Inflammatory macrophage treated with lipopolysaccharide for 1 hour (primary cell): ENCODE data around the gene CBLIF.
A peak's percentile ranks its signal among the peaks of the same experiment; 100 is the strongest.
"Not testable (repeated sequence)": the region's sequence is repeated elsewhere in the genome, so short reads cannot be mapped to it uniquely, and the experiment has no call there.

Experiments used
- DNase-seq, 2 donors: peaks; one replicate each; pipeline ENCODE4 v3.0.0-alpha.2; 2020 to 2022

The CBLIF gene

DNA sequence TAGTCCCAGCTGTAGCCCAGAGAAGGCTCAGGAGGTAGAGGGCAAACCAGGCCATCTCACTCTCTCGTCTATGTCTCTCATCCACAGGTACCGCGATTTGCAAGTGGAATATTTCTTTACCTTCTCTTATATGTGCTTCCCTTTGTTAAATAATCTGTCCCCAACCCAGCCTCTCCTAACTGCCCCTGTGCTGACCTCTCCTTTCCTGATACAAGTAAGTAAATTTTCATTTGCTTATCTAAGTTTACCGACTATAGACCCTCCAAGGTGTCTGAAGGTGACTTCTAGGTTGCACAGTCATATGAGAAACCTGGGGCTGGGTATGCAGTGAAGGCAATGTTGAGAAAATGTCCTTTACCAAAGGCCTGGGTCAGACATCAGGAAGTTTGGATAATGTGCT is at the start of gene CBLIF:
Gene CBLIF, minus strand, starts transcription at position 101 of the 400 bp plus-strand sequence. Its CDS starts 46 bp downstream, at position 55.
- no peak for DNase-seq

DNA sequence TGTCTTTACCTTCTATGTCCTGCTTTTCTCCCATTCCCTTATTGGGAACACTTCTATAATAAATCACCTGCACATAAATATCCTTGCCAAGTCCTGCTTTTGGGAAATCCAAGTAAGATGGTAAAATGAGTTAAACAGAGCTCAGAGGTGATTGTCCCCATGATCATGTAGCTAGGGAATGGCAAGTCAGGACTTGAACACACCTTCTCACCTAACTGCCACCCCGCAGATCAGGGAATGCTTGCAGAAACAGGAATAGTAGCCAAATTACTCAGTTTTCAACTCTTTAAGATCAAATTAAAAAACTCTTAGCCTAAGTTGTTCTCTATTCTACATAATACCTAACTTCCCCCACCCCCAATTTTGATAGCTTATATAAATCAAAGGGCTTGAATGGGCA is 49.3 kb upstream of the CBLIF start:
- no peak for DNase-seq

DNA sequence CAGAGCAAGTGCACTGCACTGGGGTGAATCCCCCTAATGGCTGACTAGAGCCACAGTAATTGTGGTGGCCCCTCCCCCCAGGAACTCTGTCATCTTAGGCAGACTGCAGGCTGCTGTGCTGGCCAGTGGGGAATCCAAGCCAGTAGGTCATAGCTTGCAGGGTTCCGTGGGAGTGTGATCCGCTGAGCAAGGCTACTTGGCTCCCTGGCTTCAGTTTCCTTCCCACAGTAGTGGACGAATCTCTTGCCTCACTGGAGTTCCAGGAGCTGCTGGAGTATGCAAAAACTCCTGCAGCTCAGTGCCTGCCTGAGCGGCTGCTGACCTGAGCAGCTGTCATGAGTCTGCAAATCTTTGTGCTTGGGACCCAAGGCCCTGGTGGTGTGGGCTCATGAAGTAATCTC is 46.5 kb upstream of the CBLIF start:
- DNase-seq: peak; percentile 51 to 77

DNA sequence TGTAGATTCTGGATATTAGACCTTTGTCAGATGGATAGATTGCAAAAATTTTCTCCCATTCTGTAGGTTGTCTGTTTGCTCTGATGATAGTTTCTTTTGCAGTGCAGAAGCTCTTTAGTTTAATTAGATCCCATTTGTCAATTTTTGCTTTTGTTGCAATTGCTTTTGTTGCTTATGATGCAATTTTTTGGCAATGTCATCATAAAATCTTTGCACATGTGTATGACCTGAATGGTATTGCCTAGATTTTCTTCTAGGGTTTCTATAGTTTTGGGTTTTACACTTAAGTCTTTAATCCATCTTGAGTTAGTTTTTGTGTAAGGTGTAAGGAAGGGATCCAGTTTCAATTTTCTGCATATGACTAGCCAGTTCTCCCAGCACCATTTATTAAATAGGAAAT is 41.9 kb upstream of the CBLIF start:
- not testable (repeated sequence) for DNase-seq

DNA sequence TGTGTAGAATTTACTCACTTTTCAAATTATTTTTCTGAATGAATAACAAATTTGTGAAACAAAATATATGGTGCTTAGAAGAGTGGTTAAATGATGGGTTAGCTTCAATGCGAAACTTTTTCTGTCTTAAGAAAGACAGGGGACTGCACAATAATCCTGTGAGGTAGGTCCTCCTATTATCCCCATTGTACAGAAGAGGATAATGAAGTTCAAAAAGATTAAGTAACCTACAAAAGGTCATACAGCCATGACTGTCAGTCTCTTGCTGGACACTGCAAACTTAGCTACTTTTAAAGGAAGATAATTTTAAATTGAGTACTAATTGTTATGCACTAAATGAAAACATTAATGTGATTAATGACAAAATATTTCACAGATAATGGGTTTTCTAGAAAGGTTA is 38.3 kb upstream of the CBLIF start:
- DNase-seq: no peak

DNA sequence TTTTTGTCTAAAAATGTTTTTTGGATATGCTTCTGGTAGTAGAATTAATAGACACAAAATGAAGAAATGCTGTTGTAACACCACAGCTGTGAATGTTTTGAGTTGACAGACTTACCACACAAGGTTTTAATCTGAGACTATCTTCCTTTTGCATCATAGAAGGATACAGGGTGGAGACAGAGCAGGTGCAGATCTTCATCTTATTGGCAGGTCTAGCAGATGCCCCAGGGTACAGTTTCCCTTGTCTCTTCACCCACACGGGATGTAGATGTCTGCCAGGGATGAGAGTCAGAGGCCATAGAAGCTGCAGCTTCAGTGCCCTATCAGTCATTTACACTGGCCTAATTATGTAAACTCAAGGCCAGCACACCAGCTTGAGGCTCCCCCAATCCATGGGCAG is 34.3 kb upstream of the CBLIF start:
- DNase-seq: no peak

DNA sequence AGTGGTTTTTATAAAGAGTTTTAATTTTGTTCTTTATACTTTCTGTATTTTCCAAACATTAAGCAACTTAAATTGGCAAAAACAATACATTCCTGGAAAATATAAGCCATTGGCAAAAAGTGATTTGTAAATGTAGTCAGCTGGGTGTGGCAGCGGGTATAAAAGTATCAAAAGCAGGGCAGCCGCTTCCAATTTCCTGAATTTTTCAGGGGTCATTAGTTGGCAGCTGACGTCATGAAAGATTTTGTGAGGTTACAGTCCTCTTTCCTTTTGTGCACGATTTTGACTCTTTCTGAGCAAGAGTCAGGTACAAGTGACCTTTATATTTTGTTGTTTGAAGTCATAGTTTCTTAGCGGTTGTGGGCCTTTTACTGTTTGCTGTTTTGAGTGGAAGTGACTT is 33.3 kb upstream of the CBLIF start, which contains the start of gene OOSP3:
Gene OOSP3, plus strand, starts transcription at position 208 of the 400 bp plus-strand sequence. Its CDS starts 27 bp downstream, at position 235.
- DNase-seq: no peak

DNA sequence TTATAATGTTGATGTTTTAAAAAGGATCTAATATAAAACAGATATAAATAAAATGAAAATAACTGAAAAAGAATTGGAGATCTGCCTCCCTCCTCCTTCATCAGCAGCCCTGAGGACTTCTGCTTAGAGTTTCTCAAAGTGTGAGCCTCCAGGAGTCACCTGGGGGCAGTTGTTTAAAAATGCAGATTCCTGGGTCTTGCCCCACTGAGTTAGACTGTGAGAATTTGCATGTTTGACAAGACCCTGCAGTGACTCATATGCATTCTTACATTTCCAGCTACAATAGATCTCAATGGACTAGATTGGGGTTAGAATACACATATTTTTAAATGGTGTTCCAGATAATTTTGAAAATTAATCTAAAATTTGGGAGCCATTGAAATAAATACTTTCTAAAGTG is 32.5 kb upstream of the CBLIF start:
- no peak for DNase-seq

DNA sequence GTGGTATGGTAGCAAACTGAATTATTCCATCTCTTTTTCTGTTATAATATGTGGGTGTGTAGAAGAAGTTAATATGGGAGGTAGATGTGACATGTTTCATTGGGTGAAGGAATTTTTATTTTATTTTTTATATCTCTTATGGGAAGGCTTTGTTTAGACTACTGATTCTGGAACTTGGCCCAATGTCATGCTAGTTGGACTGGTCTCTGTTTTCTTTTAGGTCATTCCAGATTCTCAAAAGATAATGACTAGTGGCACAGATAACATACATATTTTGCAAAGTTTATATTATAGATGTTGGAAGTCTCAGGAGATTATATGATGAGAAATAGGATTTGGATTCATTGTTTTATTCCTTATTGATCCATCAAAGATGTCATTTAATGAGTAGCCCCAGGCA is 32.0 kb upstream of the CBLIF start:
- no peak for DNase-seq

DNA sequence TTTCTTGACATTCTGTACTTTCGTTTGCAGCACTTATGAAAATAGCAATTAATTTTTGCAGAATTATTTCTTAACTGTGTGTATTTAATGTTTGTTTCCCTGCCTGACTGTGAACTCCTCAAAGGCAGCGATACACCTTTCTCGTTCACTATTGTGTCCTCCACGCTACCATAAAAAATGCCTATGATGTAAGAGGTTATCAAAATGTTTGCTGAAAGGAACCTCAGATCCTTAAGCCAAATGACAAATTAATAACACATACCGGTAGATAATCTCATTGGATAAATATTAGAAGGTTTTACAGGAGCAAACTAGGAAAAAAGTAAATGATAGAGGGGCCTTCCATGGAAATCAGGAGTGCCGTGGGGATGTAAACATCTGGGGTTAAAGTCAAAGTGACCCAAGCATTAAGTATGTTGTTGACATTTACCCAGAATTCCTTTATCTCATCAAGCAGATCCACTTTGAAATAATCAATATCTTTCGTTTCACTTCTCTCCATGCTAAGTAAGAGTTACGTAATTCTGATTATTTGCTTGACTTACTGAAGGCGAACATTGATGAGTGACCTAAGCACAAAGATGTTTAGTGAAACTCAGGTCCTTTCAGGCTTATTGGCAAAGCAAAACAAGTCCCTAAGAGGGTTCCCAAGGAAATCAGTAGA is 30.7 kb upstream of the CBLIF start:
- no peak for DNase-seq

DNA sequence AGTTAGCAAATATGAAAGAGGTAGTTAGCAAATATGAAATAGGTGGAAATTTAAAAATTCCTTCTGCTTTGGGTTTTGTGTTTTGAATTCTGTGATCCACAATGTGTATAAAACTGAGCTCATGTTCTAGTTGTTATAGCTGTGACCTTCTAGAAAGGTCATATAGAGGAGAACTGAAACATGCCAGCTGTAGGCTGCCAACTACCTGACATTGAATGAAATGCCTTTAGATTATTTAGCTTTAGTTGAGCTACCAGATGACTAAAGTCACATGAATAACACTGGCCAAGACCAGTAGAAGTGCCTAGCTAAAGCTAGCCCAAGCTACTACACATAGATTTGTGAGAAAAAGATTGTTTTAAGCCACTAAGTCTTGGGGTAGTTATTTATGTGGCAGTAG is 26.8 kb upstream of the CBLIF start:
- DNase-seq: no peak

DNA sequence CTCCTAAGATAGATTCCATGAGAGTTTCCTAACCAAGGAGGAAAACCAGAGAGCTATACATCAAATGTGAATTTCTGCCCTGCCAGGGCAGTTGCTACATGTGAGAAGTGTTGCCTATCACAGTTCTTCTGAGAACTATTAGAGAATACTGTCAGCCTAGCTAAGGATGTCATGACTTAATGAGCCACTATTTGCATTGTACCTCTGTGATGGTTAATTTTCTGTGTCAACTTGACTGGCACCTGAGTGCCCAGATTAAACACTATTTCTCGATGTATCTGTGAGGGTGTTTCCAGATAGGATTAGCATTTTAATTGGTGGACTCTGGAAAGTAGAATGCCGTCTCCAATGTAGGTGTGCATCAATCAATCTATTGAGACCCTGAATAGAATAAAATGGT is 22.6 kb upstream of the CBLIF start:
- DNase-seq: no peak

DNA sequence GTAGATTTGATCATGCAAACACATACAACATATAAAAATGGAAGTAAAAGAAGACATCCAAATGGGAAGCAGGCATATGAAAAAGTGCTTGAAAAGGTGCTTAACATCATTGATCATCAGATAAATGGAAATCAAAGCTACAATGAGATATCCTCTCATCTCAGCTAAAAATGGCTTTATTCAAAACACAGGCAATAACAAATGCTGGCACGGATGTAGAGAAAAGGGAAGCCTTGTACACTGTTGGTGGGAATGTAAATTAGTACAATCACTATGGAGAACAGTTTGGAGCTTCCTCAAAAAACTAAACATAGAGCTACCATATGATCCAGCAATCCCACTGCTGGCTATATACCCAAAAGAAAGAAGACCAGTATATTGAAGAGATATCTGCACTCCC is 21.5 kb upstream of the CBLIF start:
- DNase-seq: peak; percentile 7 to 11

DNA sequence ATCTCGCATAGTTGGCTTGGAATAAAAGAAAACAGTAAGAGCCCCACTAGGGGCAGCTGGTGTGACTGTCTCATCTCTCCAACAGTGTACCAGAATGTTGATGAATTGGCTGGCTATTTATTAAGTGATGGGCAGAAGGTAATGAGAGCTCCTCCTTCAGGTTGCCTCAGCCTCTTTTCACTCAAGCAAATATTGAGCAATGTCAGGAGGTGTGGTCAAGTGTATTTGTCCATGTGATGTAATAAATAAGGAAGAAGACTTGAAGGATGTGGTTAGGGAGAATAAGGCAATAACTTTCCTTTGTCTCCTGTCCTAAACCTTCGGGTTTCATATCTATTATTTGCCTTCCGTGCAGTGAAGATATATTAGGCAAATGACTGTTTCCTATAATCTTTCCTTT is 21.1 kb upstream of the CBLIF start, which contains the start of gene TCN1:
Gene TCN1, minus strand, starts transcription at position 91 of the 400 bp plus-strand sequence. Its CDS starts 17 bp downstream, at position 74.
- peak; percentile 87 to 91 for DNase-seq

DNA sequence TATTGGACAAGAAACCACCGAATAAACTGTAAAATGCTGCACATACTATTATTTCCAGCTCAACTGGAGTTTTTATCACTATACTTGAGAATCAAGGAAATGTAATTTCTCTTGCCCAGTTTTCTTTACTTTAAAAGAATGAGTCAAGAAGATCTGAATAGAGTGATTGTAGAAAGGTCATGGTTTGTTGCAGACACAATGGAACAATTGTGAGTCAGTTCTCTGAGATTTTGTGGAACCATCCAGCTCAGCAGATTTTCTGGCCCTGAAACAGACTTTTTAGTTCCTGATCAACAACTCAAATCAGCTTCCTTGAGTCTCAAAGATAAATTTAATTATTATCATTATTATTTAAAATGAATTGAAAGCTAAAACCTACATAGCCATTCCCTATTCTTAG is 19.7 kb upstream of the CBLIF start:
- DNase-seq: peak; percentile 8 to 48

DNA sequence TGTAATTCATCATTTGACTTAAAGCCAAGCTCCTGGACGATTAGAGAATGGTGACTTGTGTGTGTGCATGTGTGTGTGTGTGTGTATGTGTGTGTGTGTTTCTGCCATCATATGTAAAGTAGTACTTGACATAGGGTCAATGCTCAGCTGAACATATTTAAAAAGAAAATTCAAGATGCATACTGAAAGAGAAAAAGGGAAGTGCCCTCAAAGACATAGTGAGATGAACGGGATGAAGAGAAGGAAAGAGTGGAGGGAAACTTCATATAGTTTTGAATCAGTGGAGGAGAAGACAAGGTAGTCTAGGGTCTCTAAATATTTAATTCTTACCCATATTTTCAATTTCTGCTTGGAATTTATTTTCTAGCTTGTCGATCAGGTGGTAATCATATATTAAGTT is 17.0 kb upstream of the CBLIF start:
- DNase-seq: no peak

DNA sequence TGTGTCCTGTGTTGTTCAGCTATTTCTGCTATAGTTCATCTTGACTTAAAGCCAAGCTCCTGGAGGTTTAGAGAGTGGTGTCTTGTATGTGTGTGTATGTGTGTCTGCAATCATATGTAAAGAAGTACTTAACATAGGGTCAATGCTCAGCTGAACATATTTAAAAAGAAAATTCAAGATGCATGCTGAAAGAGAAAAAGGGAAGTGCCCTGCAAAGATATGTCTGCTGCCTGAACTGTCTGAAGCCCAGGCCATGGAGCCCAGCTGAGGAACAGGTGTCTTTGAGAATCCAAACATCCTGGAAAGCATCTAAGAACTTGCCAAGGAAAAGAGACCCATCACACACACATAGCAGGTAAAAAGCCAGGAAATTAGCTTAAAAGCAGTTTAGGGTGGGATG is 14.4 kb upstream of the CBLIF start:
- no peak for DNase-seq

DNA sequence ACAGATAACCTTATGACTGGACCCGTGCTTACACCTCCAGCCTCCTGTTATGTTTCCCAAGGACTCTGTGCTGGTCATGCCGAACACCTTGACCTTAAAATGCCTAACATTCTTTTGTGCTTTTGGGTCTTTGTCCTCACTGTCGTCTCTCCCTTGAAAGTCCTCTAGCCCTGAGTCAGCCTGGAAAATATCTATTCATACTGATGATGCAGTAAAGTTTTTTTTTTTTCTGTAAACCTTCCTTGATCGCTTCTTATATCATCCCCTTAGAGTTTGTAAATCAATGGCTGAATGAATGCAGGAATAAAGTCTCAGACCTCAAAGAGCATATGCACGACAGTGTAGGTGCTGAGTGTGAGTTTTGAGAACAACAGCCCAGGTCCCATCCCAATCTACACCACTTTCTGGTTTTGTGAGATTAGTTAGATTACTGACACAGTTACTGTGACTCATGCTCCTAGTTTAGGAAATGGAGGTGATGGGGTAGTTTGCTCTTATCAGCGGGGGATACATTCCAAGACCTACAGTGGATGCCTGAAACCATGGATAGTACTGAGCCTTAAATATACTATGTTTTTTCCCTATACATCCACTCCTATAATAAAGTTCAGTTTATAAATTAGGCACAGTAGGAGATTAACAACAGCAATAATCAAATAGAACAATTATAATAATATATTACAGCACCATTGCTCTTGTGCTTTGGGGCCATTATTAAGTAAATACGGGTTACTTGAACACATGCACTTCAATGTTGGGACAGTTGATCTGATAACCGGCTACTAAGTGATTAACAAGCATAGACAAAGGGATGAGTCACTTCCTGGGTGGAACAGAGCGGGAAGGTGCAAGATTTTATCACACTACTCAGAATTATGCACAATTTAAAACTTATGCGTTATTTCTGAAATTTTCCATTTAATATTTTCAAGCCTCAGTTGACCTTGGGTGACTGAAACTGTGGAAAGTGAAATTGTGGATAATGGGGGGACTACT is 12.4 kb upstream of the CBLIF start:
- no peak for DNase-seq

DNA sequence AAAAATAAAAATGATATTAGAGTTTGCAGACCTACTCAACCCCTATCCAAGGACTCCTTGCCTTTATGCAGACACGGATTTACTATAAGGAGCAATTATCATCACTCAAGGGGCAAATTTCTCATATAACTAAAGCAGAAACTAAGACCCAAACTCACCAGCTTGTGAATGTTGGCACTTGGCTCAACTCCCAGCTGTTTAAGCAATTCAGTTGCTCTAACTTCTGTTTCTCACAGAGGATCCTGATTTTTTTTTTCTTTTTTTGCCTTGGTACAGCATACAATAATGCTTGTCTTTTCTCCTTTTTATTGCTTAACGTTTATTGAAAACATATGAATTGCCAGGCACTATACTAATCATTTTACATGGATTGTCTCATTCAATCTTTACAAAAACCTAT is 9.6 kb upstream of the CBLIF start:
- DNase-seq: peak in 1 of 2 donors; percentile 35

DNA sequence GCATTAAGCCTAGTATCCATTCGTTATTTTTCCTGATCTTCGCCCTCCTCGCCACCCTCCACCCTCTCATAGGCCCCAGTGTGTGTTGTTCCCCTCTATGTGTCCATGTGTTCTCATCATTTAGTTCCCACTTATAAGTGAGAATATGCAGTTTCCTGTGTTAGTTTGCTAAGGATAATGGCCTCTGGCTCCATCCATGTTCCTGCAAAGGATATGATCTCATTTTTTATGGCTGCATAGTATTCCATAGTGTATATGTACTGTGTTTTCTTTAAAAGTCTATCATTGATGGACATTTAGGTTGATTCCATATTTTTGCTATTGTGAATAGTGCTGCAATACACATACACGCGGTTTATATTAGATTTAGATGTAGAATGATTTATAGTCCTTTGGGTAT is 6.1 kb upstream of the CBLIF start:
- DNase-seq: not testable (repeated sequence)

DNA sequence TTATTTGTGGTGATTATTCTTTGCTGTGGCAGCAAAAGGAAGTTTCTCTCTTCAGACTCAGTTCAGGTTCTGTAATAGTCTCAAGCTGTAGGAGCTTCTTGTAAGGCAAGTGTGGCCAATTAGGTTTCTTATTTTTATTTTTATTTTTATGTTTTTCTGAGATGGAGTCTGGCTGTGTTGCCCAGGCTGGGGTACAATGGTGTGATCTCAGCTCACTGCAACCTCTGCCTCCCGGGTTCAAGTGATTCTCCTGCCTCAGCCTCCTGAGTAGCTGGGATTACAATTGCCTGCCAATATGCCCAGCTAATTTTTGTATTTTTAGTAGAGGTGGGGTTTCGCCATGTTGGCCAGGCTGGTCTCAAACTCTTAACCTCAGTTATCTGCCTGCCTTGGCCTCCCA is 4.3 kb upstream of the CBLIF start:
- not testable (repeated sequence) for DNase-seq

DNA sequence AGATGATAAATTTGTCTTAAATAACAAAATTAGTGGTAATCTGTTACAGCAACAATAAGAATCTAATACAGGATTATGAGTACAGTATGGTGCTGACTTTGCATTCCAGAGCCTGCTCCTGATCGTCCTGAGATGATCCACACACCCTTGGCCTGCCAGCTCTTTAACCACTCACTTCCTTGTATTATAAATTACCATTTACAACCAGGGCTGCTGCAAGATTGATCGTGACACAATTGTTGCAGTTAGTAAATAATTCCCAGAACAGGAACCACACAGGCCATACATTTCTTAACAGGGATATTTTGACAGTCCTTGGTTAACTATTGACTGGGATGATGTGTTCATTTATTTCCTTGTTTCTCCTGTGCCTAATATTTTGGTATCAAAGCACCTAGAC is 3.8 kb upstream of the CBLIF start:
- DNase-seq: peak; percentile 74 to 78

DNA sequence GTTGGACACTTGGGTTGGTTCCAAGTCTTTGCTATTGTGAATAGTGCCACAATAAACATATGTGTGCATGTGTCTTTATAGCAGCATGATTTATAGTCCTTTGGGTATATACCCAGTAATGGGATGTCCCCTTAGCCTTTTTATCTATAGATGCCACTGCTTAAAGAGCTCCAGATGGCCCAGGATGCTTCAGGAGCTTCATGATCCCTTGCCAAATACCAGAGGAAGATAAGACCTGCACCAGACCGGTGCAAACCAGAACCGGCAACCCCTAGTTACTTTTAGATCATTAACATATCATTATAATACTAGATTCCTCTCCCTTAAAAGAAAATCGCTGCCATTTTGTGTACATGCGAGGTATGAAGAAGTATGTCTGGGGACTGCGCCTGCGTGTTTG is 3.1 kb upstream of the CBLIF start:
- not testable (repeated sequence) for DNase-seq

DNA sequence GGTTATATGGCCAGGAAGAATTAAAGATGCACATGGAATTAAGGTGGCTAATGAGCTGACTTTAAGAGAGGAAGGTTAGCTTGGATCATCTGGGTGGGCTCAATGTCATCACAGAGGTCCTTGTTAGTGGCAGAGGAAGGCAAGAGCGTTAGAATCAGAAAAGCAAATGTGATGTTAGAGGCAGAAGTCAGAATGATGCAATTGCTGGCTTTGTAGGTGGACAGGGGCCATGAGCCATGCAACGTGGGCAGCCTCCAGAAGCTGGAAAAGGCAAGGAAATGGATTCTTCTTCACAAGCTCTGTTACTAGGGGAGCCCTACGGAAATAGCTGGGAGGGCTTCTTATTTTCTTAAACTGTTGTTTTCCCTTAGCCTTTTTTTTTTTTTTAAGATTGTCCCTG is 2.3 kb upstream of the CBLIF start:
- peak; percentile 22 to 34 for DNase-seq
